Astrocyte (in vitro differentiated cells and primary cell): ENCODE data around the gene SPDYE6. TPM values are rescaled to one million over a fixed set of nuclear protein-coding genes. Genes with fewer than 3 reads are reported as not detected.

Source experiments
- DNase-seq: peaks from one replicate; pipeline ENCODE4 v3.0.0-alpha.2; 2010; ENCODE audit warnings: low read depth
- FAIRE-seq: peaks from 2 replicates; lab custom pipeline; 2011; peaks lifted over from hg19 to GRCh38; lab: Jason Lieb, UNC
- H2AFZ ChIP-seq: 2 replicates; pipeline ENCODE4 v1.6.0; 2012; ENCODE audit warnings: low read depth, low read length, inconsistent platforms
- H3K27ac ChIP-seq: 2 replicates; pipeline ENCODE4 v1.5.1; 2011; ENCODE audit warnings: low read depth, low read length, inconsistent platforms
- H3K27me3 ChIP-seq: 2 replicates; pipeline ENCODE4 v1.6.0; 2011; ENCODE audit warnings: low read length, inconsistent platforms; ENCODE audit not compliant: insufficient read depth
- H3K36me3 ChIP-seq: 2 replicates; pipeline ENCODE4 v1.5.1; 2011; ENCODE audit warnings: low read length, inconsistent platforms; ENCODE audit not compliant: insufficient read depth
- H3K4me1 ChIP-seq: 2 replicates; pipeline ENCODE4 v1.5.1; 2011; ENCODE audit warnings: low read length, inconsistent platforms; ENCODE audit not compliant: insufficient read depth
- H3K4me2 ChIP-seq: 2 replicates; pipeline ENCODE4 v1.6.0; 2012; ENCODE audit warnings: low read length, inconsistent platforms
- H3K4me3 ChIP-seq: 2 replicates; pipeline ENCODE4 v1.5.1; 2011; ENCODE audit warnings: low read depth, mild to moderate bottlenecking, low read length, inconsistent platforms; ENCODE audit not compliant: insufficient read depth
- H3K79me2 ChIP-seq: 2 replicates; pipeline ENCODE4 v1.6.0; 2012; ENCODE audit warnings: mild to moderate bottlenecking, low read length, inconsistent platforms; ENCODE audit not compliant: insufficient read depth
- H3K9ac ChIP-seq: 2 replicates; pipeline ENCODE4 v1.6.0; 2012; ENCODE audit warnings: mild to moderate bottlenecking, low read length, inconsistent platforms
- H3K9me3 ChIP-seq: 2 replicates; pipeline ENCODE4 v1.5.1; 2012; ENCODE audit warnings: low read depth, mild to moderate bottlenecking, low read length, inconsistent platforms; ENCODE audit not compliant: insufficient read depth
- H4K20me1 ChIP-seq: 2 replicates; pipeline ENCODE4 v1.6.0; 2012; ENCODE audit warnings: low read length, inconsistent platforms; ENCODE audit not compliant: insufficient read depth
- H3K27ac Mint-ChIP-seq: one replicate; pipeline ENCODE4 v1.8.0; 2021; ENCODE audit warnings: mild to moderate bottlenecking, mixed read lengths; ENCODE audit not compliant: unreplicated experiment
- H3K27me3 Mint-ChIP-seq: one replicate; pipeline ENCODE4 v1.8.0; 2021; ENCODE audit warnings: low read depth, mixed read lengths; ENCODE audit not compliant: unreplicated experiment
- H3K36me3 Mint-ChIP-seq: one replicate; pipeline ENCODE4 v1.8.0; 2021; ENCODE audit warnings: low read depth, mixed read lengths; ENCODE audit not compliant: unreplicated experiment
- H3K4me1 Mint-ChIP-seq: one replicate; pipeline ENCODE4 v1.8.0; 2021; ENCODE audit warnings: low read depth, mixed read lengths; ENCODE audit not compliant: unreplicated experiment
- H3K4me3 Mint-ChIP-seq: one replicate; pipeline ENCODE4 v1.8.0; 2021; ENCODE audit warnings: mild to moderate bottlenecking, moderate library complexity, mixed read lengths; ENCODE audit not compliant: unreplicated experiment
- H3K9me3 Mint-ChIP-seq: one replicate; pipeline ENCODE4 v1.8.0; 2021; ENCODE audit warnings: mild to moderate bottlenecking, mixed read lengths; ENCODE audit not compliant: unreplicated experiment
- EZH2 ChIP-seq: IDR thresholded peaks from 2 replicates; pipeline ENCODE4 v1.6.1; 2012; ENCODE audit warnings: mild to moderate bottlenecking, low read length, inconsistent platforms; ENCODE audit not compliant: insufficient read depth
- total RNA-seq: library from RNA; stranded (reverse); gene quantifications from 2 replicates; pipeline ENCODE4 v1.2.1, GENCODE V29; 2021
- TF ChIP-seq, protein P1 (sequence below): IDR thresholded peaks from 2 replicates; pipeline ENCODE4 v1.5.1; 2011; ENCODE audit warnings: low read depth, mild to moderate bottlenecking, inconsistent platforms, low read length, moderate library complexity; ENCODE audit not compliant: insufficient read depth

Gene SPDYE6
- total RNA-seq, 1 donor from 2014 or later = not detected

DNA sequence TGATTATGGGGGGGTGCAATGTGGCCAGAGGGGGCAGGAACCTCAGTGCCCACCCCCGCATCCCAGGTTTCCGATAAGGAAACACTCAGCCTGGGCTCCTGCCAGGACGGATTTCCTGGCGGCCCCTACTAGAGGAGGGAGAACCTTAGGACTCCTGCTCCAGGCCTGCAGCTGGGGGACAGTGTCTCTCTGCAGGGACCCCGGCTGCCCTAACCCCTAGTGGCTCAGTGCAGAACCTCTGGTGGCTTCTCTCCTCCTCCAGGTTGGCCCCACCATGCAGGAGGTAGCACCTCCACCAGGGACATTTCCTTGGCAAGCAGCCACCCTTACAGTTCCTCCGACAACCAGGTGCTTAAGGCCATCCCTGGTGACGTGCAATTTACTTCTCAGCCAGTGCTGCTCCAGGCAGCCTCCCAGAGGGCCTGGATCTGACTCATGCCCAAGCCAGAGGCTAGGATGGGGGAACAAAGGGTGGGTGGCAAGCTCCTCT, 37.7 kb downstream of the SPDYE6 start:
- no peak overlapping the region for H3K27ac Mint-ChIP-seq
- no peaks in the 10 kb centered on the region for H3K4me1 Mint-ChIP-seq
- H3K27me3 Mint-ChIP-seq = peaks cover 10% of the 10 kb centered on the region
- Histone ChIP-seq H3K4me1 (no peaks in the 10 kb centered on the region), H3K4me3 (no peak overlapping the region), H3K36me3 (no peaks in the 10 kb centered on the region), H3K9ac (no peak overlapping the region), H3K27ac (no peak overlapping the region), H4K20me1 (no peaks in the 10 kb centered on the region), H3K9me3 (no peaks in the 10 kb centered on the region), H2AFZ (no peak overlapping the region), H3K4me2 (no peak overlapping the region), H3K79me2 (no peaks in the 10 kb centered on the region), H3K27me3 (no peaks in the 10 kb centered on the region)
- DNase-seq = peak; percentile 31
- TF ChIP-seq EZH2 = no peak
- TF ChIP-seq, protein P1, sequence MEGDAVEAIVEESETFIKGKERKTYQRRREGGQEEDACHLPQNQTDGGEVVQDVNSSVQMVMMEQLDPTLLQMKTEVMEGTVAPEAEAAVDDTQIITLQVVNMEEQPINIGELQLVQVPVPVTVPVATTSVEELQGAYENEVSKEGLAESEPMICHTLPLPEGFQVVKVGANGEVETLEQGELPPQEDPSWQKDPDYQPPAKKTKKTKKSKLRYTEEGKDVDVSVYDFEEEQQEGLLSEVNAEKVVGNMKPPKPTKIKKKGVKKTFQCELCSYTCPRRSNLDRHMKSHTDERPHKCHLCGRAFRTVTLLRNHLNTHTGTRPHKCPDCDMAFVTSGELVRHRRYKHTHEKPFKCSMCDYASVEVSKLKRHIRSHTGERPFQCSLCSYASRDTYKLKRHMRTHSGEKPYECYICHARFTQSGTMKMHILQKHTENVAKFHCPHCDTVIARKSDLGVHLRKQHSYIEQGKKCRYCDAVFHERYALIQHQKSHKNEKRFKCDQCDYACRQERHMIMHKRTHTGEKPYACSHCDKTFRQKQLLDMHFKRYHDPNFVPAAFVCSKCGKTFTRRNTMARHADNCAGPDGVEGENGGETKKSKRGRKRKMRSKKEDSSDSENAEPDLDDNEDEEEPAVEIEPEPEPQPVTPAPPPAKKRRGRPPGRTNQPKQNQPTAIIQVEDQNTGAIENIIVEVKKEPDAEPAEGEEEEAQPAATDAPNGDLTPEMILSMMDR = no peak
- H3K36me3 Mint-ChIP-seq = peaks cover 3% of the 10 kb centered on the region
- no peak overlapping the region for H3K4me3 Mint-ChIP-seq
- peaks cover 2% of the 10 kb centered on the region for H3K9me3 Mint-ChIP-seq
- FAIRE-seq = no peak

DNA sequence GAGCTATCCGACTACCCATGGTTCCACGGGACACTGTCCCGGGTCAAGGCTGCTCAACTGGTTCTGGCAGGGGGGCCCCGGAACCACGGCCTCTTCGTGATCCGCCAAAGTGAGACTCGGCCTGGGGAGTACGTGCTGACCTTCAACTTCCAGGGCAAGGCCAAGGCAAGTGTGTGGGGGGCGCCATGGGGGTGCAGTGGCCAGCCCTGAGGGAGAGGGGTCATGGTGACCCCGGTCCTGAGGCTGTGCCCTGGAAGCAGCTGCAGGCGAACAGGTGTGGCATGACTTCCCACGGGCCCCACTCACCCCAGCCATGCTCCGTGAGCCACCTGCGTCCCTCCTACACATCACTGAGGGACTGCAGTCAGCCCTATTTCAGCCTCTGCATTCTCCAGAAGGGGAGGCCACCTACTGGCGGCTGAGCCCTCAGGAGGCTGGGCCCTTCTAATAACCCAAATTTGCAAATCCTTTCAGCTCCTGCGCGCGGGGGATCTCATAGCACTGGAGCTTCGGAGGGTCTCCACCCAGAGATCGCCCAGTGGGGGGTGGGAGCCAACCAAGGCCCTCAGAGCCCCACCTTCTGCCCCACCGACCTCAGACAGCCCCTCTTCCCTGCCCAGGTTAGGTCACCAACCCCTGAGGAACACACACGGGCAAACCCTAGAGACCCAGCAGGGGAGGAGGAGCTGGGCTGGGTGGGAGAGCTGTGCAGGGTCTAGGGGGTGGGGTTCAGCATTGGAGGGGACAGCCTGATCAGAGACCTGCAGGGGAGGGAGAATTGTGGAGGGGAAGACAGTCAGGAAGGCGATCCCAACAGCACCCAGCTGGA, 38.8 kb downstream of the SPDYE6 start:
- no peak overlapping the region for H3K27ac Mint-ChIP-seq
- H3K4me1 ChIP-seq = no peaks in the 10 kb centered on the region
- no peak overlapping the region for H3K4me3 Mint-ChIP-seq
- DNase-seq (no peak), FAIRE-seq (no peak)
- no peak overlapping the region for H2AFZ ChIP-seq
- peaks cover 2% of the 10 kb centered on the region for H3K9me3 Mint-ChIP-seq
- no peaks in the 10 kb centered on the region for H3K79me2 ChIP-seq
- H3K9me3 ChIP-seq = no peaks in the 10 kb centered on the region
- no peaks in the 10 kb centered on the region for H3K36me3 ChIP-seq
- H3K4me3 ChIP-seq = no peak overlapping the region
- no peak overlapping the region for H3K9ac ChIP-seq
- H3K27me3 Mint-ChIP-seq = peaks cover 8% of the 10 kb centered on the region
- TF ChIP-seq EZH2 = no peak
- TF ChIP-seq, protein P1 = no peak
- H3K27me3 ChIP-seq = no peaks in the 10 kb centered on the region
- no peaks in the 10 kb centered on the region for H3K4me1 Mint-ChIP-seq
- no peak overlapping the region for H3K4me2 ChIP-seq
- no peak overlapping the region for H3K27ac ChIP-seq
- H3K36me3 Mint-ChIP-seq = peaks cover 3% of the 10 kb centered on the region
- H4K20me1 ChIP-seq = no peaks in the 10 kb centered on the region
